Keratinocyte (primary cell): ENCODE results near the gene EDA.

Experiments used
- CTCF ChIP-seq, 3 experiments: IDR thresholded peaks in 1 of 3; conservative IDR thresholded peaks in 1 of 3; optimal IDR thresholded peaks in 1 of 3; 2 replicates in 2 of 3; 3 replicates in 1 of 3; pipeline versions ENCODE3 to v1.5.1; 2011; ENCODE audit warnings: low read length in 3 of 3, mild to moderate bottlenecking in 3 of 3, moderate library complexity in 2 of 3, control low read depth in 1 of 3, inconsistent platforms in 1 of 3; ENCODE audit not compliant: insufficient read depth in 2 of 3; ENCODE audit errors: extremely low read depth in 1 of 3
- EZH2 ChIP-seq: IDR thresholded peaks from one replicate; pipeline ENCODE4 v1.6.1; 2012; ENCODE audit warnings: inconsistent platforms, mild to moderate bottlenecking, low read length, moderate library complexity

GRCh38 chrX:70066646-70067045, 450.7 kb downstream of the EDA start:
- no peak for TF ChIP-seq CTCF (optimal IDR thresholded peaks at IDR 0.05 in 1 of 3, IDR thresholded peaks at IDR 0.05 in 1 of 3, conservative IDR thresholded peaks at IDR 0.05 in 1 of 3; ENCODE audit: extremely low read depth in 1 of 3, insufficient read depth in 2 of 3, low read length in 3 of 3)
- no peak for TF ChIP-seq EZH2
